HT1080 (cell line): ENCODE results near the gene TMEM156. TPM values are rescaled to one million over a fixed set of nuclear protein-coding genes. Genes with fewer than 3 reads are reported as not detected.
A peak's percentile ranks its signal among the peaks of the same experiment; 100 is the strongest.
"Not testable (repeated sequence)": the region's sequence is repeated elsewhere in the genome, so short reads cannot be mapped to it uniquely, and the experiment has no call there.

Source experiments
- DNase-seq: peaks from one replicate; pipeline ENCODE4 v3.0.0-alpha.2; 2015; ENCODE audit warnings: low read depth
- total RNA-seq: library from RNA; depleted of rRNA; stranded (reverse); fragments of >200 nt; shearing (Covaris generic); gene quantifications from 2 replicates; pipeline ENCODE4 v1.2.3, GENCODE V29; 2014

The TMEM156 gene
- total RNA-seq, 1 experiment from 2014 or later, result 8.4 TPM

DNA sequence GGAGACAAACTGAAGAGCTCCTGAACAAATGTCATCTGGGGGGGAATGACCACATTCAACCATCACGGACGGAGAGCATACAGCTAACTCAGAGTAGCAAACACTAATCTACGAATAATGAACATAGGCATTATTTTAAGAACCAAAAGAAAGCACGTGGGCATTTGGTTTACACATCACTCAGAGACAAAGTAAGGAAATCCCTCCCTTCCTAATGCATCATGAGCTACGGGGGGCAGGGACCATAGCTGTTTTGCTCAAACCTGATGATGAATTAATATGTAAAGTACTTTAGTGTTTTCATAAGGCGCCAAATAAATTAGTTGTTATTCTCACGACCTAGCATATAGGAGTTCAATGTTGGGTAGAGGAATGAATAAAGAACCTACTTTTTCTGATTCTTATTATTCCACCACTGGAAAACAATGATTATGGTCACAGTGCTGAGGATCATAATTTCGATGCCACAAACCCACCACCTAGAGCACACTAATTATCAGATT lies 11.7 kb upstream of the TMEM156 start:
- peak; percentile 52 for DNase-seq

DNA sequence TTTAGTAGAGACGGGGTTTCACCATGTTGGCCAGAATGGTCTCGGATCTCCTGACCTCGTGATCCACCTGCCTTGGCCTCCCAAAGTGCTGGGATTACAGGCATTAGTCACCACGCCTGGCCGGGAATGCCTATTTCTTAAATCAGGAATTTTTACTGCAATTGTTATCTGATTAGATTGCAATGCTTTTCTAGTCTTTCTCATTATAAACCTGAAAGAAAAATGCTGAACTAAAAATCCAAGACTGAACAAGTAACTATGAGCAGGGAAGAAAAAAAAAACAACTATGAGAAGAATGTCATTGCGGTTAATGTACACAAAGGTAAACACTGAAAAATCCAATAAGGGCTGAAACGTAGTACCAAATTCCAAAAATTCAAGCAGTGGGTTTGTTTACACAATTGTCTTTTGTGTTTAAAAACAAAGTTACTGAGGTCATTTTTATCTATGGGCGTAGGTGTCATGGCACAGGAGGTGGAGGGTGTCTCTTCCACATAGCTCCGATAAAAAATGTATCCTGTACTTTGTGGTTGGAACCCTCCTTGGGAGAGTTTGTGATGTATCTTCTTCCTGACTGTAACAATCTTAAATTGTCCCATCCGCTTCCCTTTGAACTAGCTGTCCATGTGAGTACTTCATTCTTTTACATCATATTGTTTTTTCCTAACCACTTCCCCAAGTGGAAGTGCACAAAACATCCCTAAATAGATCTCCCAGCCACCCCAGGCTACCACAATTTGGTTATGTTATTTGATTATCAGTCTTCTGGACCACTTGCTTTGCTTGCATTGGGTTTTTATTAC lies 11.1 kb upstream of the TMEM156 start:
- DNase-seq, result peak; percentile 67

DNA sequence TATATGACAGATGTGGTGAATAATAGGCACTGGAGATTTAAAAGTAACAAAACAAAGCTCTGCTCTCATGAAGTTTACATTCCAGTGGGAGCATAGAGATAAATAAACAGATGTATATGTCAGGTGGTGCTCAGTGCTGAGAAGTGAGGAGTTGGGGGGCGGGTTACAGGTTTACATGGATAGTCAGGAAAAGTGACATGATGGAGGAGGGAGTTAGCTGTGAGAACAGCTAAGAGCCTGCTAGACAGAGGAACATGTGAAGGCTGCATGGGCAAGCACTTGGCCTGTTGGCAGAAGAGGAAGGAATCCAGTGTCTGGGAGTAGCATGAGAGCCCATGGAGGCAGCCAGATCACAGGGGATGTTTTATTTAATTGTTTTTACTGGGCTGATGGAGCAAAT lies 10.2 kb upstream of the TMEM156 start:
- DNase-seq, result no peak

DNA sequence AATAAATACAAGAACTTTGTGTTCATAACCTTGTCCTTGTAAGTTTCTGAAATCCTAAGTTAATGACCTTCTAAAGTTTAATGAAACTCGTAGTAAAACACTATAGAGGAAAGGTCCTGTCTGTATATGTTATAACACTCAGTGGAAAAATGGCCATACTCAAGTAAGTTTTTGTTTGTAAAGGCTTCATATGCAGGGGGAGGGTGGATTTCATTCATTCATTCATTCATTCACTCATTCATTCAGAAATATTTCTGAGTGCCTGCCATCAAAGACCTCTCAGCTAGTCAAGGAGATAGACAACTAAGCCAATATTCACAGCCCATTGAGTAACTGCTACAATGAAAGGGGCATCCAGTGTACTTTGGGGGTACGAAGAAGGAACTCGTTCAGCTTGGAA lies 6.9 kb upstream of the TMEM156 start:
- no peak for DNase-seq

DNA sequence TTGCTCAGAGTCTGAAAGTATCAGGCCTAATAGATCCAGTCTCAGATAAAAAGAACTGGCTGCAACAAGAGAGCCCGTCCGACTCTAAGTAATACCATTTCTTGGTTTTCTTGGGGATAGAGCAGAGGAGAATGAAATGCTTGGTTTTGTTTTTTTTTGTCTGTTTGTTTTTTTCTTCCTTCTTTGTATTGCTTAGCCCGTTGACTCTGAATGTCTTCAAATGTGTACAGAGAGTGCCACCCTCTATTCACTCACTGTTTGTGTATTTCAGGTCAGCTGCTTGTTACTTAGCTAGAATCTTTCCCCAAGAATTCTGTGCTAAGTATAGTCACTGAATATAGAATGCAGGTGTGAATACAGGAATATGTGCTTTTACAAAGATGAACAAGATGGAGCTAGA lies 5.7 kb upstream of the TMEM156 start:
- DNase-seq, result no peak

DNA sequence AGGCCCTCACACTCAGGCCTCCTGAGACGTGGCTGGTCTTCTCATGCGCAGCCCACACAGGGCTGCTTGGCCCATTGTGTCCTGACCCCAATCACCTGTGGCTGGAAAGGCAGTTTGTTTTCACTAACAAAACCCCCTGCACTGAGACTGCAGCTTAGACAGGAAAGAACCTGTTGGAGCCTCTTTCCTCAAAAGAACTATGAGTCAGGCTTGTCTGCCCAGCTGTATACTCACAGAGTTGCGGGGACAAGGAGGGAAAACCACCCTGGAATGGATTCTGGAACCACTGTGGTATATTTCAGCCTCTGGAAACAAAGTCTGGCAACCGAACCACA lies 5.2 kb upstream of the TMEM156 start:
- DNase-seq, result peak; percentile 75

DNA sequence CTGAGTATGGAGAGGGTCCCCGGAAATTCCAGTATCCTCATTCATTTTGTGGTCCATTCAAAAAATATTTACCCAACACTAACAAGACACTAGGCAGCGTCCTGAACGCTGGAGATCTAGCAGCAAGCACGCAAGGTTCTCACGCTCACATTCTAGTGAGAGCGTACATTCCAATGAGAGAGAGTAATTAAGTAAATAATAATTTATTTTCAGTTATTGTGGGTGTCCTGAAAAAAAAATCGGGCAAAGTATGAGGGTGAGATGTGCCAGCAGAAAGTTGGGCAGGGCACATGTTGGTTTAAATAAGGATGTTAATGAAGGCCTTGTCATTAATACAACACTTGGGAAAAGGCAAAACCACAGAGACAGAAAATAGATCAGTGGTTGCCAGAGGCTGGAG lies 4.0 kb upstream of the TMEM156 start:
- DNase-seq, result peak; percentile 78

DNA sequence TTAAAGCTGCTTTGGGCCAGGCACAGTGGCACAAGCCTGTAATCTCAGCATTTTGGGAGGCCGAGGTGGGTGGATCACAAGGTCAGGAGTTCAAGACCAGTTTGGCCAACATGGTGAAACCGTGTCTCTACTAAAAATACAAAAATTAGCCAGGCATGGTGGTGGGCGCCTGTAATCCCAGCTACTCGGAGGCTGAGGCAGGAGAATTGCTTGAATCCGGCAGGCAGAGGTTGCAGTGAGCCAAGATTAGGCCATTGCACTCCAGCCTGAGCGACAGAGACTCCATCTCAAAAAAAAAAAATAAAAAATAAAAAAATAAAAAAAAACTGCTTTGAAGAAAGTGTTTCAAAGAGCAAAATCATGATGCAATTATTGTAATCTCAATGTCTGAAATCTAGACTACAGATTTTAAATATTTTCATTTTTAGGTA lies 604 bp downstream of the TMEM156 start:
- not testable (repeated sequence) for DNase-seq

DNA sequence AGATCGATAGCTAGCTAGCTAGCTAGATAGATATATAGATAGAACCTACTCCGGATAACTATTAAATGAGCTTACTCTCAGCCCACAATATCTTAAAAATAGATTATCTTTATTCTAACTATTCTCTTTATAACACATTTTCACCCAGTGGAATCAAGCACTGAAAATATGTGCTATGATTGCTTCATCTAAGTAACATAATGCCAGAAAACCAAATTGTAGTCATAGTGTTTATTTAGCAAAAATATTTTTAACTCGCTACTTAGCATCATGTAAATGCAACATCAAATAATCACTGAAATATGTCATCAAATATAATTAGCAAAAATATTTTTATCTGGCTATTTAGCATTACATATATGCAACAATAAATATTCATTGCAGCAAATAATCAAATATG lies 1.5 kb downstream of the TMEM156 start:
- DNase-seq, result no peak

DNA sequence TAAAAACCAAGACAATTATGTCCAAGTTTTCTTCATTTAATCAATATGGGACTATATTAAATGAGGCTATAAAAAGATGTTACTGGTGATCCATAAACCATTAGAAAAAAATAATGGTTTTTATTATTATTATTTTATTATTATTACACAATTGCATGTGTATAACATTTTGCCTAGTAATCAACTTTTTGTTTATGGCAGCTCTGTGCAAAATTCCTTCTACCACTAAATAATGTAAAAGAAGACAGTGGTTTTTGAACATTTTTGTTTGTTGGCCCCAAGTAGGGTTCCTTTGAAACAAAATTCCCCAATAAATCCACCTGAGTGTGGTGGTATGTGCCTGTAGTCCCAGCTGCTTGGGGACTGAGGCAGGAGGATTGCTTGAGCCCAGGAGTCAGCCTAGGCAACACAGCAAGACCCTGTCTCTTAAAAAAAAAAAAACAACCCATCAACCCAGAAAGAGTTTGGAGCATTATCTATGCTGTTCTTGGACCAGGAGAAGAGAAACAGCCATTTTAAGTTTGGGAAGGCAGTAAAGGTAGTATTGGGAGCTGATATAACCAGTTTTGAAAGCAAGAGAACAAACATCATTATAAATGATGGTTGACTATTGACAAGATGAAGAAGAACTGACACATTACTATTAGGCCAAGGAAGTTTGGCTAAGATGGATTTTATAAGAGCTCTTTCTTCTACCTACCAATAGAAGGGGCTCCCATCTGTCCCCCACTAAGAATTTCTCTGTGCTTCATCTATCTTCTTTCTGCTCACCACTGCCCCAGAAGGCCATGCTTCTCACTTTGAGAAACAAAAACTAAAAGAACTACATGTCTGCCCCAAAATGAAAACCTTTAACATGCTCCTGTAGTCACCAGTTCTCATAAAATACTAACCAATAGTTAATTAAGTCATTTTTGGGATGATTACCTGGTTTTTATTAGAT lies 2.2 kb downstream of the TMEM156 start:
- no peak for DNase-seq

DNA sequence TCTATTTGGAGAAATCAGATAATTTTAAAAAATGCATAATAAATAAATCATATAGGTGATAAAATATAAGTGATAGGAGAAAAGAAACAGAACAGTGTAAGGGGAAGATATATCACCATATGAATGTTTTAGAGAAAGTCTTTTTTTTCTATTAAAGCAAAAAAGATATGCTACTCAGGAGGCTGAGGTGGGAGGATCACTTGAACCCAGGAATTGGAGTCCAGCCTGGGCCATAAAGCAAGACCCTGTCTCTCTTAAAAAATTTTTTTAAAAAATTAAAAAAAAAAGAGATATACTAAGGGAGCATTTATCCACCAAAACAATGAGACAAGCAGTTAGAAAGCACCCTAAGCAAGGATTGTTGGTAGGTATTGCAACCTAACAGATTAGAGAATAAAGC lies 6.1 kb downstream of the TMEM156 start:
- no peak for DNase-seq

DNA sequence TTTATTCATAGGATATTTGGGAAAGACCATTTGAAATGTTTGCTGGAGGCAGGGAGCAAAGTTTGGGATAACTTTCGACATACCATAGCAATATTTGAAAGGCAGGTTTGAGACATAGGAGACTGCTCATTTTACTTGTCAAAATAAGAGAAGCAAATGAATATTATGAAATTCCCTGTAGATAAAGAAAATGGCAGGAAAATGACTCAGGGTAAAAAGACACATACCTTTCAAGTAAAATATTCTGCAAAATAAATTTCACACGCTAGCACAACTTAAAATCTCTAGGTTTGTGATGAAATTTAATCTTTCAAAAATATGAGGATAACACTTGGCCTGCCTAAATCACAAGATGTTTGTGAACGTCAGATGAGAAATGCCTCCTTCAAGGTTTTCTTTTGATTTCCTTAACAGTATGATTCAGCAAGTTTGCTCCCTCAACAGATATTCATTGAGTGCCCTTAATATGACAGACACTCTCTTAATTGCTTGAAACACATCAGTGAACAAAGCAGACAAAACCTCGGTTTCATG lies 6.6 kb downstream of the TMEM156 start:
- DNase-seq, result no peak

DNA sequence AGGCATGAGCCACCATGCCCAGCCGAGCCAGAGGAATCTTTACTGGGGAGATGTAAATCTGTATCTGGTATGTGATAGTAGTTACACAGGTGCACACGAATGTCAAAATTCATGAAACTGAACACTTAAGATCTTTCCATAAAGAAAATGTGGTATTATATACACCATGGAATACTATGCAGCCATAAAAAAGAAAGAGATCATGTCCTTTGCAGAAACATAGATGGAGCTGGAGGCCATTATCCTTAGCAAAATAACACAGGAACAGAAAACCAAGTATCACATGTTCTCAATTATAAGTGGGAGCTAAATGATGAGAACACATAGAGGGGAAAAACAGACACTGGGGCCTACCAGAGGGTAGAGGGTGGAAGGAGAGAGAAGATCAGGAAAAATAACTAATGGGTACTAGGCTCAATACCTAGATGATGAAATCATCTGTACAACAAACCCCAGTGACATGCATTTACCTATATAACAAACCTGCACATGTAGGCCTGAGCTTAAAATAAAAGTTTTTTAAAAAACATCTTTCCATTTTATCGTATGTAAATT lies 7.8 kb downstream of the TMEM156 start:
- no peak for DNase-seq

DNA sequence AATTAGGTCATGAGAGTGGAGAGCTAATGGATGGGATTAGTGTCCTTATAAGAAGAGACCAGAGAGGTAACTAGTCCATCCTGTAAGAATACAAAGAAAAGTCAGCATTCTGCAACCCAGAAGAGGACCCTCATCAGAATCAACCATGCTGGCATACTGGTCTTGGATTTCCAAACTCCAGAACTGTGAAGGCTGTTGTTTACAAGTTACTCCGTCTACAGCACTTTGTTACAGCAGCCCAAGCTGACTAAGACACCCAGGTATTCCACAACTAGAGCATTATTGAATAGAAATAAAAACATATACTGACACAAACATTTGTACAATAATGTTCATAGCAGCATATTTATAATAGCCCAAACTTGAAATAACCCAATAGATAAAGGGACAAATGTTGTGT lies 9.2 kb downstream of the TMEM156 start:
- DNase-seq, result no peak

DNA sequence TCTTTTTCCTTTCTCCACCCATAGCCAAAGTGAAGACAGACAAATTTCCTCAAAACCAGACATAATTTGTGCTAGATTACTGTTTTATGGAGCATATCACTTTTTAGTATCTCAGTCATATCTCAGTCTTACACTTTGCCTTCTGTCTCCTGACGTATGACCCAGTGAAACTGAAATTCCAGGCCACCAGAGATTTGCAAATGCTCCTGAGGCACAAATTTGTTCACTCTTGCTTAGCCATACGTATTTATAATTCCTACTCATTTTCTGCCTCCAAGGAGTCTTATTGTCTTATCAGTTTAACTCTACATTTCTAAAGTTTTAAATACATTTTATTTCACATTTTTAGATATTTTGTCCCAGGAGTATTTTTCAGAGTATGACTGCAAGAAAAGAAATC lies 10.0 kb downstream of the TMEM156 start:
- DNase-seq, result no peak

DNA sequence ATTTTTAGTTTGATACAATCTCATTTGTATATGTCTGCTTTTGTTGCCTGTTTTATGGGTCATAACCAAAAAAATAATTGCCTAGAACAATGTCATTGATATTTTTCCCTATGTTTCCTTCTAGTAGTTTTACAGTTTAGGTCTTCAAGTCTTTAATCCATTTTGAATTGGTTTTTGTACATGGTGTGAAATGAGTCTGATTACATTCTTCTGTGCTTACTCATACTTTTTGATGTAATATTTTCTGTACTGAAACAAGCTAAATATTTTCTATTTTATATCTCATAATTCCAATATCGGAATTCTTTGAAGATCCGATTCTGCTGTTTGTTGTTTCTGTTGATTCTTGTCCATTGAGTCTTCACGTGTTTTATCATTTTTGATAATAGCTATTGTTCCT lies 10.6 kb downstream of the TMEM156 start:
- DNase-seq, result no peak

DNA sequence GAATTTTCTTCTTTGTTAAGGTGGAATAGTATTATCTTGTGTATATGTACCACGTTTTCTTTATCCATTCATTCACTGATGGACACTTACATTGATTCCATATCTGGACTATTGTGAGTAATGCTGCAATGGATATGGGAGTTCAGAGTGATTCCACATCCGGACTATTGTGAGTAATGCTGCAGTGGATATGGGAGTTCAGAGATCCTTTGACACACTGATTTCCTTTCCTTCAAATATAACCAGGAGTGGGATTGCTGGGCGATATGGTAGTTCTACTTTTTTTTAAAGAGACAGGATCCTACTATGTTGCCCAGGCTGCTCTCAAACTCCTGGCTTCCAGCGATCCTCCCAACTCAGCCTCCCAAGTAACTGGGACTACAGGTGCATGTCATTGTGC lies 12.1 kb downstream of the TMEM156 start:
- peak; percentile 57 for DNase-seq

DNA sequence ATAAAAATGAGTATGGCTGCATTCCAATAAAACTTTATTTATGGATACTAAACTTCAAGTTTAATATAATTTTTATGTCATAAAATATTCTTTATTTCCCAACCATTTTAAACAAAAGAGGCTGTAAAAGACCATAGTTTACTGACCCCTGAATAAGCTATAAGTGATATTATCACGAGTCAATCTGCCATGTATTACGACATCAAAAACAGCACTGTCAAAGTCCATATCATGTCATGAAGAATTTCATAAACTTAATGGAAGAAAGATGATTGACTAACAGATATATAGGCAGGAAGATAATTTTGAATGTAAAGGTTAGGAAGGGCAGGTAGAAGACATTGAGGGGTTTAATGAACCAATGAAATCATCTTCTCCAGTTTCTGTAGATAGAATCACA lies 18.2 kb downstream of the TMEM156 start:
- no peak for DNase-seq

DNA sequence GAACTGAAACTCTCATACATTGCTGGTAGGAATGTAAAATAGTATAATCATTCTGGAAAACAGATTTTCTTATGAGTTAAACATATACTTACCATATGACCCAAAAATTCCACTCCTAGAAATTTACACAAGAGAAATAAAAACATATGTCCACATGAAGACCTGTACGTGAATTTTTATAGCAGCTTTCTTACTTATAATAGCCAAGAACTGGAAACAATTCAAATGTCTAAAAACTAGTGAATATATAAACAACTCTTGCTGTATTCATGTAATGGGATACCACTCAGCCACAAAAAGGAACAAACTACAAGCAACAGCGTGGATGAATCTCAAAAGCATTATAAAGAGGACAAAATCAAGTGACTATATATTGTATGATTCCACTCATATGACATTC lies 27.5 kb downstream of the TMEM156 start:
- no peak for DNase-seq

DNA sequence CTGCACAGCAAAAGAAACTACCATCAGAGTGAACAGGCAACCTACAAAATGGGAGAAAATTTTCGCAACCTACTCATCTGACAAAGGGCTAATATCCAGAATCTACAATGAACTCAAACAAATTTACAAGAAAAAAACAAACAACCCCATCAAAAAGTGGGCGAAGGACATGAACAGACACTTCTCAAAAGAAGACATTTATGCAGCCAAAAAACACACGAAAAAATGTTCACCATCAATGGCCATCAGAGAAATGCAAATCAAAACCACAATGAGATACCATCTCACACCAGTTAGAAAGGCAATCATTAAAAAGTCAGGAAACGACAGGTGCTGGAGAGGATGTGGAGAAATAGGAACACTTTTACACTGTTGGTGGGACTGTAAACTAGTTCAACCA lies 30.2 kb downstream of the TMEM156 start:
- not testable (repeated sequence) for DNase-seq

DNA sequence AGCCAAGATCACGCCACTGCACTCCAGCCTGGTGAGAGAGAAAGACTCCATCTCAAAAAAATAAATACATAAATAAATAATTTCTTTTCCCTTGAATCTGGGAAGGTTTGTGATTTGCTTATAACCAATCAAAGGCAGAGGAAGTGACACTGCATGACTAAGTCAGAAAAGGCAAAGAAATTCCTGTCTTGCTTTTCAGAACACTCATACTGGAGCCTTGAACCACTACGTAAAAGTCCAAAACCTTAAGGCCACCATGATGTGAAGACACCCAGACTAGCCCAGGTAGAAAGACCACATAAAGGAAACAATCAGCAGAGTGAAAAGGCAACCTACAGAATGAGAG lies 36.6 kb downstream of the TMEM156 start:
- no peak for DNase-seq

DNA sequence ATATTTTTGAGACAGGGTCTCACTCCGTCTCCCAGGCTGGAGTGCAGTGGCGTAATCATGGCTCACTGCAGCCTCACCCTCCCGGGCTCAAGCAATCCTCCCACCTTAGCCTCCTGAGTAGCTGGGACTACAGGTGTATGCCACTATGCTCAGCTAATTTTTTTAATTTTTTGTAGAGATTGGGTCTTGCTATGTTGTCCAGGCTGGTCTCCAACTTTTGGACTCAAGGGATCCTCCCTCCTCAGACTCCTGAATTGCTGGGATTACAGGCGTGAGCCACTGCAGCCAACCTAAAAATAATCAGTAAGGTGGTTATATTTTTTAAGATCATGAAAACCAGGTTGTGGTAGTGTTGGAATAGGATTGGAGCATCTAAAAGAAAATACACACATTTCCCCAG lies 38.1 kb downstream of the TMEM156 start:
- no peak for DNase-seq
